HG03442 (cell line): ENCODE results near the gene CFAP97.

Experiments
- ATAC-seq: cut with Tn5 transposase; IDR thresholded peaks from one replicate; pipeline ENCODE4 v1.9.1; 2021; ENCODE audit warnings: mild to moderate bottlenecking, moderate library complexity; ENCODE audit not compliant: unreplicated experiment

CFAP97 gene

DNA sequence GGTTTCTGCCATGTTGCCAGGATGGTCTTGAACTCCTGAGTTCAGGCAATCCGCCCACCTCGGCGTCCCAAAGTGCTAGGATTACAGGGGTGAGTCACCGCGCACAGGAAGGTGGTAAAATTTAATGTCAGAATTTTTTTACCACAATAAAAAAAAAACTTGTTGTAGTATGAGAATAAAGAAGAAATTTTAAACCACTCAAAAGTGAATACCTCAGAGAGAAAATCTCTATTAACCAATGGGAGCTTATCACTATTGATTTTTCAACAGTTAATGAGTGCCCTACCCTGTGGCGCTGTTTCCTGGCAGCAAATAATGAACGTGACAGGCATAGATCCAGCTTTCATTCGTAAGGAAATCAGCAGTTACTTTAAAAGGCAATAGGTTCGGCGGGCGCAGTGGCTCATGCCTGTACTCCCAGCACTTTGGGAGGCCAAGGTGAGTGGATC lies 93.4 kb downstream of the CFAP97 start:
- ATAC-seq = no peak

DNA sequence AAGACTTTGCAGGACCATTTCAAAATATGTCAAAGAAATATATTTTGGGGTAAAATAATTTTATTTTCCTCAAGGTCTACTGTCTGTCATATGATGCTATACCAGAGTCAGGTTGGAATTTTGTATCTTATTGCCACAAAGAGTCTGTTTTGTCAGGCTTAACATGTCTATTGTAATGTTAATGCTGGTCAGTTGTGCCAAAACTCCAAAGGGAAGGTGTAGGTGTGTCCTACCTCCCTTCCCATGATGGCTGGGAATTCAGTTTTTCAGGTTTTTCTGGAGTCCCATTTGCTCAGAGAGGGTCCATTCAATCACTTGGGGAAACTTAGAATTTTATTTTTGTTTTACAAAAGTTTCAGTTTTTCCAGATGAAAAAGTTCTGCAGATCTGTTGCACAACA lies 94.1 kb downstream of the CFAP97 start:
- no peak for ATAC-seq
